Left lung (tissue), 10 donors: ENCODE results near the gene PHYHIPL. TPM values are rescaled to one million over a fixed set of nuclear protein-coding genes. Genes with fewer than 3 reads are reported as not detected.

Source experiments
- ATAC-seq: fragments of 200-7000 bp; cut with Tn5 transposase; one replicate; pipeline ENCODE4 v1.9.1; 2020; ENCODE audit warnings: moderate library complexity
- DNase-seq, 4 donors: peaks; one replicate each; pipeline ENCODE4 v3.0.0-alpha.2; 2013 to 2020
- H3K27ac ChIP-seq, 2 donors: fragments of 200-600 bp; sonication (generic) in 1 of 2; one replicate each; pipeline versions ENCODE4 v1.5.0 to v1.8.0; 2020 to 2021
- H3K27me3 ChIP-seq, 2 donors: fragments of 200-600 bp; sonication (generic) in 1 of 2; one replicate each; pipeline versions ENCODE4 v1.5.0 to v1.8.0; 2020 to 2021
- H3K36me3 ChIP-seq, 2 donors: fragments of 200-600 bp; sonication (generic) in 1 of 2; one replicate each; pipeline versions ENCODE4 v1.5.0 to v1.8.0; 2020 to 2021
- H3K4me1 ChIP-seq, 2 donors: fragments of 200-600 bp; one replicate each; pipeline ENCODE4 v1.8.0; 2021
- H3K4me3 ChIP-seq, 2 donors: fragments of 200-600 bp; sonication (generic) in 1 of 2; one replicate each; pipeline versions ENCODE4 v1.5.0 to v1.8.0; 2020 to 2021; ENCODE audit warnings: mild to moderate bottlenecking in 1 of 2
- H3K9me3 ChIP-seq, 2 donors: fragments of 200-600 bp; sonication (generic) in 1 of 2; one replicate each; pipeline versions ENCODE4 v1.5.0 to v1.8.0; 2020 to 2021
- intact Hi-C, 2 donors: fragments of 100-400 bp; cut with DNase I; formaldehyde crosslinking; loops; one replicate each; pipeline versions ENCODE4 v1.11.2 to v1.14.2; 2022
- polyA plus RNA-seq, 6 donors: library from polyadenylated mRNA; unstranded; fragments of 120-200 nt; gene quantifications; one replicate each; pipeline ENCODE4 v1.2.1, GENCODE V29; 2013; ENCODE audit not compliant: insufficient read length in 6 of 6
- total RNA-seq, 2 donors: library from RNA; stranded (reverse); fragmentation: NEBNext Ultra II Directional; extraction: Animal tissue kit (Norgen Biotek cat#: 25700); gene quantifications; one replicate each; pipeline ENCODE4 v1.2.1, GENCODE V29; 2021
- TF ChIP-seq, protein P1 (sequence below), 2 donors: fragments of 200-600 bp; sonication (generic) in 1 of 2; IDR thresholded peaks; one replicate each; pipeline versions ENCODE4 v1.5.0 to v1.8.0; 2021; ENCODE audit warnings: antibody characterized with exemption in 2 of 2
- donor health status: DM: no; HTN: yes; CAD: no.
- donor health status: DM: no; HTN: no; CAD: no.

Gene PHYHIPL
- total and polyA plus RNA-seq, 8 donors, result 0.50 to 1.1 (median 0.68) TPM; not detected in 2

DNA sequence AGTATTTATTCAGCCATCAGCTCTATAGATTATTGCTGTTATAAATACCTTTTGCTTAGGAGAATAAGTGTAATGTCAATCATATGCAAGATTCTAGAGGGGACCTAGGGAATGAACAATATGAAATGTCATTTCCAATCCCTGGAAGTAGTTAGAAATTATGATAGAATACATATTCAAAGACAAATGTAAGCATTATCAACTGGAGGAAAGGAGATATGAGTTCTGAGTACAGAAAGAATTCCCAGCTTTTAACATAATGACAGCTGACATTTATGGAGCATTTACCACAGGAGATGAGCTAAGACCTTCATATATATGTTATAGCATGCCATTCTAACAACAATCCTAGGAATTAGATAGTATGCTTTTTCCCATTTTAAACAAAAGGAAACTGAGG, 99.7 kb downstream of the PHYHIPL start:
- Histone ChIP-seq H3K27ac (no peak overlapping the region), H3K4me1 (no peaks in the 10 kb centered on the region), H3K27me3 (no peaks in the 10 kb centered on the region), H3K36me3 (no peaks in the 10 kb centered on the region), H3K4me3 (no peak overlapping the region), H3K9me3 (no peaks in the 10 kb centered on the region)
- intact Hi-C loops, result no loop called here
- TF ChIP-seq, protein P1, sequence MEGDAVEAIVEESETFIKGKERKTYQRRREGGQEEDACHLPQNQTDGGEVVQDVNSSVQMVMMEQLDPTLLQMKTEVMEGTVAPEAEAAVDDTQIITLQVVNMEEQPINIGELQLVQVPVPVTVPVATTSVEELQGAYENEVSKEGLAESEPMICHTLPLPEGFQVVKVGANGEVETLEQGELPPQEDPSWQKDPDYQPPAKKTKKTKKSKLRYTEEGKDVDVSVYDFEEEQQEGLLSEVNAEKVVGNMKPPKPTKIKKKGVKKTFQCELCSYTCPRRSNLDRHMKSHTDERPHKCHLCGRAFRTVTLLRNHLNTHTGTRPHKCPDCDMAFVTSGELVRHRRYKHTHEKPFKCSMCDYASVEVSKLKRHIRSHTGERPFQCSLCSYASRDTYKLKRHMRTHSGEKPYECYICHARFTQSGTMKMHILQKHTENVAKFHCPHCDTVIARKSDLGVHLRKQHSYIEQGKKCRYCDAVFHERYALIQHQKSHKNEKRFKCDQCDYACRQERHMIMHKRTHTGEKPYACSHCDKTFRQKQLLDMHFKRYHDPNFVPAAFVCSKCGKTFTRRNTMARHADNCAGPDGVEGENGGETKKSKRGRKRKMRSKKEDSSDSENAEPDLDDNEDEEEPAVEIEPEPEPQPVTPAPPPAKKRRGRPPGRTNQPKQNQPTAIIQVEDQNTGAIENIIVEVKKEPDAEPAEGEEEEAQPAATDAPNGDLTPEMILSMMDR (IDR thresholded peaks at IDR 0.05), result no peak
- ATAC-seq, result no peak
- DNase-seq, result no peak

GRCh38 chr10:59276919-59277318, 100.5 kb downstream of the PHYHIPL start:
- no peak overlapping the region for H3K4me3 ChIP-seq
- no peak for ATAC-seq
- H3K27me3 ChIP-seq, result no peaks in the 10 kb centered on the region
- intact Hi-C loops, result no loop called here
- H3K27ac ChIP-seq, result no peak overlapping the region
- TF ChIP-seq, protein P1 (IDR thresholded peaks at IDR 0.05), result no peak
- H3K36me3 ChIP-seq, result no peaks in the 10 kb centered on the region
- no peaks in the 10 kb centered on the region for H3K9me3 ChIP-seq
- no peaks in the 10 kb centered on the region for H3K4me1 ChIP-seq
- DNase-seq, result no peak

DNA sequence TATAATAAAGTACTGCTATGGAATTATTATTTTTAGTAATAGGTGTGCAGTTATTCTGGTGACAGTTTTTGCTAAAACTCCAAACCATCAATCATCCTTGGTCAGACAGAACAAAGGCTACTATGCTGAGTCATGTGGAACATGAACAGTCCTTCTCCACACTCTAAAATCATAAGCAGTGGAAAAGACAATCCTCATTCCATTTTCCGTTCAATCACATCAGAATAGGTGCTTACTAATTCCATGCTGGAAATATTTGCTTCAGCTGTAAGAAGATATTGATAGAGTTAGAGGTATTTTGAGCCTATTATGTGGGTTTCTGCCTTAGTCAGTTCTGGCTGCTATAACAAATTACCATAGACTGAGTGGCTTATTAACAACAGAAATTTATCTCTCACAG, 103.0 kb downstream of the PHYHIPL start:
- ATAC-seq (no peak), DNase-seq (no peak)
- TF ChIP-seq, protein P1 (IDR thresholded peaks at IDR 0.05), result no peak
- H3K9me3 ChIP-seq, result no peaks in the 10 kb centered on the region
- H3K36me3 ChIP-seq, result no peaks in the 10 kb centered on the region
- no peak overlapping the region for H3K27ac ChIP-seq
- H3K4me1 ChIP-seq, result no peaks in the 10 kb centered on the region
- no peak overlapping the region for H3K4me3 ChIP-seq
- intact Hi-C loops, result no loop called here
- no peaks in the 10 kb centered on the region for H3K27me3 ChIP-seq

GRCh38 chr10:59279991-59280505, 103.6 kb downstream of the PHYHIPL start:
- TF ChIP-seq, protein P1 (IDR thresholded peaks at IDR 0.05), result no peak
- H3K27ac ChIP-seq, result no peak overlapping the region
- H3K27me3 ChIP-seq, result no peaks in the 10 kb centered on the region
- H3K4me3 ChIP-seq, result no peak overlapping the region
- ATAC-seq, result no peak
- DNase-seq, result no peak
- H3K9me3 ChIP-seq, result no peaks in the 10 kb centered on the region
- intact Hi-C loops, result no loop called here
- no peaks in the 10 kb centered on the region for H3K4me1 ChIP-seq
- H3K36me3 ChIP-seq, result no peaks in the 10 kb centered on the region

GRCh38 chr10:59281861-59282260, 105.4 kb downstream of the PHYHIPL start:
- Histone ChIP-seq H3K4me1 (no peaks in the 10 kb centered on the region), H3K9me3 (no peaks in the 10 kb centered on the region), H3K27ac (no peak overlapping the region), H3K36me3 (no peaks in the 10 kb centered on the region), H3K27me3 (no peaks in the 10 kb centered on the region), H3K4me3 (no peak overlapping the region)
- ATAC-seq (no peak), DNase-seq (no peak)
- TF ChIP-seq, protein P1 (IDR thresholded peaks at IDR 0.05), result no peak
- intact Hi-C loops, result no loop called here
